T47D (cell line): ENCODE measurements around the gene CCDC88C.

ENCODE experiments used
- DNase-seq, 2 experiments: peaks; one replicate each; pipeline versions ENCODE4 v3.0.0 to v3.0.0-alpha.2; 2011 to 2012; ENCODE audit warnings: low read depth in 1 of 2, low spot score in 1 of 2
- JUND ChIP-seq: IDR thresholded peaks from 2 replicates; pipeline ENCODE4 v1.6.1; 2012; ENCODE audit warnings: low read depth
- in situ Hi-C: cut with HindIII; loops from 2 replicates; pipeline ENCODE4 v1.10.0; 2016; ENCODE audit warnings: low sequenced_read_pairs, low pct_unique_long_range_greater_than_20kb

Gene CCDC88C

DNA sequence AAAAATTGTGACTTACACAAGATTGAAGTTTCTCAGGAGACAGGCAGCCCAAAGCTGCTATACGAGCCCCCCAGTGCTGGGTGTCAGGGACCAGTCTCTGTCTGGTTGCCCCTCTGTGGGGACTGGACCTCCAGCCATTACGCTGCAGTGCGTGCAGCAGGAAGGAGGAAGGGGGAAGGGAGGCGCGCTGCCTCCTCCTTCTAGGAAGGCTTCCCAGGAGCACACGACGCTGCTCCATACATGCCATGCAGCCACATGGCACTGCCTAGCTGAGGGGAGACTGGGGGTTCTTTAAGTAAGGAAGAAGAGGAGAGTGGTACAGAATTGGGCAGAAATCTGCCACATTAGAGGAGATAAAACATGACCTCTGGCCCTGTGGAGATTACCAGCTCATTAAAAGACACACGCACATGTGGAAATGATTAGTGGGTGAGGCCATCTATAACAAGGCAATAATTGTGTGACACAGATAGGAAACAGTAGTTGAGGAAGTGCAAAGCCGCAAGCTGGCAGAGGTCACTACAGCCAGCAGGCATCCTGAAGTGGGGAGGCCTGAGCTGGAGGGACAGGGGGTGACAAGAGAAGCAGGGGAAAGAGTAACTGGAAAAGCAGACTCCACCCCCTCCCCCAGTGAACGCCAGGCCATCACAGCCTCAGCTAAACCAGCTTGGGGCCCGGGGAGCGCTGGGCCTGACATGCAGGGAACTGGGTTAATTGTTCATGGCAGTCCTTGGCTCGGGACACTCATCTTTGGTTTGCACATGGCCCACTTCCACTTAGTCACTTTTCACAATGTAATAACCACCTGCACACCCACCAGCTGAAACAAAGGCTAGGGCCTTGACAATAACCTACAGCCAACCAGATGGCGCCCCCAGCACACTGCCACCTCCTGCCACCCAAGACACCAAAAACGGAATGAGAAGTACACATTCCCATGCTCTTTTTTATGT, 39.6 kb downstream of the CCDC88C start:
- DNase-seq = no peak
- in situ Hi-C loops = no loop called here
- TF ChIP-seq JUND = no peak

DNA sequence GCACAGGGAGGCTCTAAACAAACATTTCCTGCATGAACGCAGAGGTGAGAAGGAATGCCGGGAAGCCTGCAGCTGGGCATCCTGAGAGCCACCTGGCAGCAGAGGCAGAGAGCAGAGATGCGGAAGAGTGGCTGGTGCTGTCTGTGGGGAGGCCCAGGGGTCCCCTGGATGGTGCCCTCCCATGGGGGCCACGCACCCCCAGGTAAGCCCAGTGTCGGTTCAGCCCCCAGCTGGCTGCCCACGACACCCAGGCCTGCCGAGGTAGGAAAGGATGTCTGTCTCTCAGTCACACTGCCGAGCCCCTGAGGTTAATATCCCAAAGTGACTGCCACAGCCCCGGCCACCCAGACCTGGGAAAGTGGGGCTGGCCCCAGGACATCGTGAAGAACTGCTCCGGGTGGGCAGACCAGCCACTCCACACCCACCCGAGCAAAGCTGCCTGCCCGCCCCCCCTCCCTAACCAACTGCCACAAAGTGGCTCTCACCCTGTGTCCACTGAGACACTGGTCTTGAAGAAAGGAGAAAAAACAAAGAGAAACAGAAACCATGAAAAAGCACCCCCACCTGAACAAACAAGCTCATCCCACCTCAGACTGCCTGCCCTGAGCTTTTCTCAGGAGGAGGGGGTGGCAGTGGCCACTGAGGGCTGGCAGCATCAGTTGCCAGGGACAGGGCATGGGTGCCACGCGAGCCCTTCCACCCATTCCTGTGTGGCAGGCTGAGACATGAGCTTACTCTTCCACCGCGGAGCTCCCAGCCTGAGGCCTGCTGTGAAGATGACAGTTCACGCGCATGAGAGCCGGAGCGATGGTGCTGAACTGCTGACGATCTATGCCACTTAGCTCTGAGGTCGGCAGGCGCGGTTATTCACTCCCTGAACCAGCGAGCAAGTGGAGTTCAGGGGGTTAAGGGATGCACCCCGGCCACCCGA, 40.8 kb downstream of the CCDC88C start:
- no peak for TF ChIP-seq JUND
- DNase-seq = no peak
- in situ Hi-C loops = no loop called here

DNA sequence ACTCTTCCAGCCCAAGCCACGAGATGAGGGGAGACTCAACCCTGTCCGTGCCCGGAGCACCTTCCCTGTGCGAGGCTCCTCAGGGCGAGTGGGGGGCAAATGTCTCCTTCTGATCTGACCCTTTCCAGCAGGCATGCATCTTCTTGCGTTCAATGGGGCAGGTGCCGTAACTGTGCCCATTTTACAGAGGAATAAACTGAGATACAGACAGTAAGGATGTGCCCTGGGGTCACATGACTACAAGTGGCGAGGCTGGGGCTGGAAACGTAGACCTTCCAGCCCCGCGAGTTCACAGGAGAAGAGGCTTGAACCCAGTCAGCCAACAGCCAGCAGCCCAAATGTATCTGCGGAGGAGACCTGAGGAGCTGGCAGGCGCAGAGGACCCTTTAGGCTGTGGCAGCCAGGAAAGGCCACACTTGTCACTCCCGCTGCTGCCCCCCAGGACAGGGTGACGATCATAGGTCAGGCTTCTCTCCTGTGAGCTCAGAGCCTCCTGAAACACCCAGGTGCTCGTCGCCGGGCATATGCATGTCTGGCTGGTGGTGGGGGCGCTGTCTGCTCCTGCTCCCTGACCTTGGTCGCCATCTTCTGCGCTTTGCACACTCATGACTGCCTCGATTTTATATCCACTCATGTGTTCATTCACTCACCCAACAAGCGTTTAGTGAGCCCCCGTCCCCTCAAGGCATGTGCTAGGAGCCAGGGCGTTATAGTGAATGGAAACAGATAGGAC, 41.7 kb downstream of the CCDC88C start:
- in situ Hi-C loops = no loop called here
- DNase-seq = no peak

DNA sequence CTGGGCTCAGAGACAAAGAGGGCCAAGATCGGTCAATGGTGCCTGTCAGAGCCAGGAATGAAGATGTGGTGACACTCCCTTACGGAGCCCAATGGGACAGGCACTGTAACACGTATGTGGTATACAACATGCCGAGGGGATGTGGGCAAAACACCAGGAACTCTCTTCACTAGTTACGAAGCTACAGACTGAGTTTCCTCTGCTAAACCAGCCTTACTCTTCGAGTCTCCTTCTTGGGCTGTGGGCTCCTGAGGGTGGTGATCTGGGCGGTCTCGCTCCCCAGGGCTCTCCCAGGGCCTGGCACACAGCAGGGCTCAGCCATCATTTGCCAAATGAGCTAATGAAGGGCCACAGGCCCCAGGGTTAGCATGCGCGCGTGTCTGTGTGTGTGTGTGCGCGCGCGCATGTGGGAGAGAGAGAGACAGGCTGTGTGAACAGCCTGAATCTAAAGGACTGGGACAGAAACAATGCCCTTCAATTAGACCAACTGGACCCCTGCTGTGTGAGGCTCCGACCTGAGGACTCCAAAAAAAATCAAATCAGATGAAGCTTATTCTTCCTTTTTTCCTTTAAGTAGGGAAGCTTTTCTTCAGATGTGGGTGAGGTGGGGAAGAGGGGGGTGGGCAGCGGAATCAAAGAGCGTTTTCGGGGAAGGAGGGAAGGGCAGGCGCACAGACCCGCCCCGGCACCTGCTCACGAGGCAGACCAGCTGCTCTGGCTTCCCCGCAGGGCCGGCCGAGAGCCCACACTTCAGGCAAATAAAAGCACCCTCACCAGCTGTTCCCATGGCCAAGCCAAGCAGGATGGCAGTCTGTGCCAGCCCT, 42.5 kb downstream of the CCDC88C start:
- DNase-seq = no peak
- in situ Hi-C loops = no loop called here
- TF ChIP-seq JUND = no peak

More for the DNA sequence above, 41.7 kb downstream of the CCDC88C start:
- TF ChIP-seq JUND = no peak

DNA sequence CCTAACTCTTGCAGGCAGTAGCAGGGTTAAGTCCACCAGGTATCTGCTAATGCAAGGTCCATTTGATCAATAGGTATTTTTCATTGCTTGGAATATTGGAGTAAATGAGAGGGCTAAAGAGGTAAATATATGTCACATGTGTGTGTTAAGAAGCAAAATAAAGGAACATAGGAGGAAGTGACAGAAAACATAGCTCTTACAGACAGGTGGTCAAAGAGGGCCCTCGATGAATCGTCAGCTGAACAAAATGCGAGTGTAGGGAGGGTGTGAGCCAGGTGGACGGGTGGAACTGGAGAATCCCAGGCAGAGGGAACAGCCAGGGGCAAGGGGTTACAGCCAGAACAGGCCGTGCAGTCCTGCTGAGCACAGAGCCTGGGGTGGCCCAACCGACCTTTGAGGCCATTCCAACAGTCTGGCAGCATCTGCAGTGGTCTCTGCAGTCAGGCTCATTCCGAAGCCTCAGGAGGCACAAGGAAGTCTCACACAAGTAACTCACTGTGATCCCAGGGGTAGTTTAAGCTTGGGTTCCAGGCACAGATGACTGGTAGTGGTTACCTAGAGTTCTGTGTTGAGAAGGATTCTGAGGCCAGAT, 43.2 kb downstream of the CCDC88C start:
- no peak for DNase-seq
- TF ChIP-seq JUND = no peak
- in situ Hi-C loops = no loop called here

DNA sequence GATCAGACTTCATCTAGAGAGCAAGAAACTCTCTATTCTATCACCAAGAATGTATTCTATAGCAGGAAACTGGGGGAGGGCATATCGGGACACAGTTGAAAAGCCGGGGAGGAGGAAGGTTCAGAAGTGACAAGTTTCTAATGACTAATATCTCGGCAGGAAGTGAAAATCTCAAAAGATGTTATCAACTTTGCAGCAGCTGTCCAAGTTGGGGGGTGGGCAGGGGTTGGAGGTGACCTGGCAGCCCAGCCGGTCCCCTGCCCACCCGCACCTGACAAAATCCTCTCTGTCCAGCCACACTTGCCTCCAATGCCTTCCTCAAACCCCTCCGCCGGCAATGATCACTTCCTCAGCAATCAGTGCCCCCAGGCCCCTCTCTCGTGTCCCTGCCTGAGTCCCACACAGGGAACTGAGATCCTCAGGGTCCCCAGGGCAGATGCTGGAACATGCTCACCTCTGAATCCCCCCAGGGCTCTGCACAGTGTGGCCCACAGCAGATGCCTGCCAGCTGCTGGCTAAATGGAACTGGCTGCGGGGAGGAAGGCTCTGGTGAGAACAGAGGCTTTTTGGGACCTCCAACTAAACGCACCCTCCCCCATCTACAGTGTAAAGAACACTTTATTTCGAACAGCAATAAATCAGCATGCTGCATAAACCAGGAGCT, 43.9 kb downstream of the CCDC88C start:
- TF ChIP-seq JUND = no peak
- in situ Hi-C loops = no loop called here
- DNase-seq = no peak

DNA sequence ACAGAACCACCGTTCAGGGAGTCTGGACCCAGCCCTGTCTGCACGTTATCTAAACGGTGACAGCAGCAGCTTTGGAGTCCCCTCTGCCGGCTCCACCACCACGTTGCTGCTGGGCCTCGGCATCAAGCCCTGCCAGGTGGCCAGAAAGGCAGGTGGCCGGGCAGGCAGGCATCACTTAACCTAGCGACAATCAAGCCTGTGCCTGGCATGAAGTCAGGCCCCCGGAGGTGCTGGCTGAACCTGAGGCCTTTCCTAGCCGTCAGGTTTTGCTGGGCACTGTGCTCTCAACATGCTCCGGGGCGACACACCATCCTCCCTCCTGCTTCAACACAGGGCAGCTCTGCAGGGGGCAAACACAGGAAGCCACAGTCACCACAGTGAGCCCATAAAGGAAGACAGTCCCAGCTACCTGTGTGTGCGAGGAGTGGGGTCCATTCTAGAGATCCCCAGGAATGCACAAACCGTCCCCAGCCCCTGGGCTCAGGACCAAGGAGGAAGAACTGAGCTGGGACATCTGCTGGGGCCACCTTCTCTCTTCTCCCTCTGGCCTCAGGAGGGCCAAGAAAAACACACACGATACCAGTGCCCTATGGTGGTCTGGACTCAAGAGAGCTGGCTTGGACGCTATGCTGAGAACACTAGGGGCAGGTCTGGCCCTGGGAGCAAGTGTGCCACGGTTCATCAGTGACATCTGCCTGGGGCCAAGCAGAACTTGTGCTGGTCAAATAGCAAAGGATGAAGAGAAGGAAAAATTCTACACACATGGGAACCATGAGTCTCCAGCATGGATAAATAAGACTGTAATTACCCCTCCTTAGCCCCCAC, 44.7 kb downstream of the CCDC88C start:
- no peak for TF ChIP-seq JUND

DNA sequence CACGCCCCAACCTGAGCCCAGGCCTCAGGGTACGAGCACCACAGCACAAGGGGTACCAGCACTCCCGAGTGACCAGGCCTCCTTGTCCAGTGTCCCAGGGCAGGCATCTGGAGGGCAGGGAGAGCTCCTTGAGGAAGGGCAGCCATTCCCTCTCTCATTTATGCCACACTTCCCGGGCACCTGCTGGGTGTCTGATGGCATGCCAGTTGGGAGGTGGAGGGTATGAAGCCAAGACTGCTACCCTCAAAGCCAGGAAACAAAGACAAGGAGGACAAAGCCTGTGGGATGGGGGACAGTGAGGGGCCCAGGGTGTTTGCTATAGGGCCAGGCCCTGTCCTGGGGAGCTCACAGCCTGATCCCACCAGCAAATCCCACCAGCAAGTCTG, 45.6 kb downstream of the CCDC88C start:
- TF ChIP-seq JUND = no peak
- in situ Hi-C loops = no loop called here

More for the DNA sequence above, 44.7 kb downstream of the CCDC88C start:
- DNase-seq = no peak
- in situ Hi-C loops = no loop called here

DNA sequence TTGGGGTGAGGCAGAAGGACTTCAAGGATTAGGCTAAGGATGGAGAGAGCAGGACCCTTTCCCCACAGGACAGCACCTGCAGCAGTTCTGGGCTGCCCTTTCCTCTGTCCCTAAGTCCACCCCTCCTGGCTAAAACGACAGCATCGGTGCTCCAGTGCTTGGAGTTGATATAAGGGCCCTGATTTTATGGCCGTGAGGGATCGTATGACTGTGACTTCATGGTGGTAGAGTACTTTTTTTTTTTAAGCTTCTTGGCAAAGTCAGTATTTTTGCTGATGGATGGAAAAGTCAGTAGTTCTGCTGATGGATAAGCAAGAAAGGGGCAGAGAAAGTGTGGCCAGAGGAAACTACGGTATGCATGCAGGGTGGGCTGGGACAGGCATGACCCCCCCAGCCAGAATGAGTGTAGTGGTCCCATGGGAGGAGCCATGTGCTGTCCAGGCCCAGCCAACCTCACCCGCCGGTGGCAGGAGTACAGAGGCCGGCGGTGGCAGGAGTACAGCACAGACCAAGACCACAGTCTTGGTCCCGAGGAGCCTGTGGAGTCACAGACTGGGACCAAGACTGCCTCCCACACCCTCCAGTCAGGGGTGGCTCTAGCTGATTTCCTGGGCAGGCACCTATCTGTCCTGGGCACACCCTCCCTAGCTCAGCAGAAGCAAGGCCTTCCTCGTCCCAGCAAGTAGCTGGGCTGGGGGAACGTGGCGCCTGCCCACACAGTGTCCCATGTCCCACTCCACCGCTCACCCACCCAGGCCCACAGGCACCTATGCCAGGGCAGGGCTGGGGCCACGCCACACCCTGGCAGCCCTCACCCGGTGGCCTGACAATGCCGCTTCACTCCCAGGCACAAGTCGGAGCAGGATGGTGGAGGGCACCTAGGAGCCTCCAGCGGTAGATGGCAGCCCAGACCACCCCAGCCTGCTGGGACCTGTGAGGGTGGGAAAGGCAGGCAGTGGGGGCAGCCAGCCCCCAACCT, 46.3 kb downstream of the CCDC88C start:
- no peak for TF ChIP-seq JUND
- DNase-seq = no peak
- in situ Hi-C loops = no loop called here

More for the DNA sequence above, 45.6 kb downstream of the CCDC88C start:
- DNase-seq = no peak
